Subcutaneous abdominal adipose tissue (tissue), 5 donors: ENCODE results near the gene FHOD3.

Experiments
- H3K27ac ChIP-seq: one replicate; pipeline ENCODE4 v1.7.0; 2013; ENCODE audit warnings: low read depth, mild to moderate bottlenecking, inconsistent platforms, low read length, moderate library complexity
- H3K27me3 ChIP-seq, 5 donors: one replicate each; pipeline ENCODE4 v1.7.0; 2013; ENCODE audit warnings: low read length in 5 of 5, inconsistent platforms in 1 of 5; ENCODE audit not compliant: control insufficient read depth in 5 of 5, insufficient read depth in 4 of 5
- H3K36me3 ChIP-seq, 5 donors: one replicate each; pipeline ENCODE4 v1.7.0; 2013; ENCODE audit warnings: low read length in 5 of 5; ENCODE audit not compliant: control insufficient read depth in 5 of 5, insufficient read depth in 5 of 5
- H3K4me1 ChIP-seq, 5 donors: one replicate each; pipeline ENCODE4 v1.7.0; 2013; ENCODE audit warnings: low read length in 5 of 5, mild to moderate bottlenecking in 3 of 5, moderate library complexity in 1 of 5; ENCODE audit not compliant: control insufficient read depth in 5 of 5, insufficient read depth in 5 of 5
- H3K4me3 ChIP-seq, 5 donors: one replicate each; pipeline ENCODE4 v1.7.0; 2013; ENCODE audit warnings: low read length in 5 of 5, low read depth in 1 of 5
- H3K9ac ChIP-seq, 5 donors: one replicate each; pipeline ENCODE4 v1.7.0; 2013; ENCODE audit warnings: low read length in 5 of 5, mild to moderate bottlenecking in 4 of 5, moderate library complexity in 3 of 5
- H3K9me3 ChIP-seq, 5 donors: one replicate each; pipeline ENCODE4 v1.7.0; 2013; ENCODE audit warnings: low read length in 5 of 5; ENCODE audit not compliant: control insufficient read depth in 5 of 5
- donor health status: healthy.
- donor health status: healthy.
- donor health status: healthy.
- donor health status: healthy.
- donor health status: healthy.

FHOD3 gene

GRCh38 chr18:36297417-36298125, at the start of gene FHOD3:
Gene FHOD3, plus strand, starts transcription at chr18:36297713. Its CDS starts 123 bp downstream, at chr18:36297836.
- peaks cover 0 to 2% (median 0%) of the 10 kb centered on the region in 5 donors for H3K9me3 ChIP-seq
- peaks cover 2 to 16% (median 6%) of the 10 kb centered on the region in 5 donors for H3K27me3 ChIP-seq
- H3K4me3 ChIP-seq = peak within 1 kb of the TSS; percentile 57 to 72 (median 69)
- H3K4me1 ChIP-seq = peaks cover 0 to 17% (median 16%) of the 10 kb centered on the region in 5 donors
- peak within 1 kb of the TSS in 4 of 5 donors; percentile 35 to 71 (median 46) for H3K9ac ChIP-seq
- no peaks in the 10 kb centered on the region for H3K36me3 ChIP-seq
- H3K27ac ChIP-seq = no peak within 1 kb of the TSS

DNA sequence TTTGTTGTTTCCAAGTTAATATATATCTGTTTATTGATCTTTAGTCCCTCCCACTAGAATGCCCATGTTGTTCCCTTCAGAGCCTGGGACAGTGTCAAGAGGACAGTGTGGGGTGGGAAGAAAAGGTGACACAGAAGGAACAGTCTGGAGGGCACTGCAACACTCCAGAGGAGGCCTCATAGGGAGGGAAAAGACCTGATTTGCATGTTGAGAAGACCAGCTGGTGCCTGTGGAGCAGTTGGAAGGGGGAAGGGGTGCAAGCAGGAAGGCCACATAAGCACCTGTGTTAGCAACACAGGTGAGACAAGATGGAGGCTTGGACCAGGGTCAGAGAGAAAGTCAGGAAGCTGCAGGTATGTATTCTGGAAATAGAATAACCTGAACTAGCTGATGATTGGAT, 48.1 kb upstream of the FHOD3 start:
- H3K4me3 ChIP-seq = no peak overlapping the region
- no peaks in the 10 kb centered on the region for H3K4me1 ChIP-seq
- H3K27me3 ChIP-seq = no peaks in the 10 kb centered on the region
- H3K9me3 ChIP-seq = peaks cover 0 to 3% (median 0%) of the 10 kb centered on the region in 5 donors
- H3K36me3 ChIP-seq = peaks cover 0 to 5% (median 0%) of the 10 kb centered on the region in 5 donors
- H3K9ac ChIP-seq = no peak overlapping the region
- H3K27ac ChIP-seq = no peak overlapping the region

DNA sequence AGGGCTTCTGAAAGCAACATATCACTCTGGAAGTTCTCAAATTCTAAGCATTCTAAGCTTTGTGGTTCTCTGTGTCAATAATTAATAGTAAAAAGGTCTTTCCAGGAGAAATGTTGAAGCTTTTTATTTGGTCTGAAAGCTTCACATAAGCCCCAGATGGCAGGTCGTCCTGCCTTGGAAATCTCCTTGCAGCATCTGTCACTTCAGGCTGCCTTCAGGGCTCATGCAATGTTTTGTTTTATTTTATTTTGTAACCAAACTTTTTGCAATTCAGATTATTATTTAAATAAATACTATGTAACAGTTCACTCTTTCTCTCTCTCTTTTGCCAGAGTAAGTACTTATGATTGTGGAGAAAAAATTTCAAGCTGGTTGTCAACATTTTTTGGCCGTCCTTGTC, 46.7 kb upstream of the FHOD3 start:
- H3K4me3 ChIP-seq = no peak overlapping the region
- H3K27ac ChIP-seq = no peak overlapping the region
- H3K9me3 ChIP-seq = peaks cover 0 to 3% (median 0%) of the 10 kb centered on the region in 5 donors
- peaks cover 0 to 5% (median 0%) of the 10 kb centered on the region in 5 donors for H3K36me3 ChIP-seq
- H3K4me1 ChIP-seq = no peaks in the 10 kb centered on the region
- no peak overlapping the region for H3K9ac ChIP-seq
- no peaks in the 10 kb centered on the region for H3K27me3 ChIP-seq

GRCh38 chr18:36255072-36255698, 42.3 kb upstream of the FHOD3 start:
- no peak overlapping the region for H3K9ac ChIP-seq
- H3K27ac ChIP-seq = no peak overlapping the region
- H3K4me1 ChIP-seq = no peaks in the 10 kb centered on the region
- H3K27me3 ChIP-seq = no peaks in the 10 kb centered on the region
- H3K36me3 ChIP-seq = peaks cover 0 to 2% (median 0%) of the 10 kb centered on the region in 5 donors
- no peak overlapping the region for H3K4me3 ChIP-seq
- no peaks in the 10 kb centered on the region for H3K9me3 ChIP-seq

- H3K9ac ChIP-seq = no peak overlapping the region
- peaks cover 0 to 2% (median 0%) of the 10 kb centered on the region in 5 donors for H3K36me3 ChIP-seq
- H3K27me3 ChIP-seq = no peaks in the 10 kb centered on the region
- no peaks in the 10 kb centered on the region for H3K9me3 ChIP-seq
- H3K27ac ChIP-seq = no peak overlapping the region
- no peaks in the 10 kb centered on the region for H3K4me1 ChIP-seq
- no peak overlapping the region for H3K4me3 ChIP-seq
Measured at GRCh38 chr18:36256094-36256493, 41.4 kb upstream of the FHOD3 start.

DNA sequence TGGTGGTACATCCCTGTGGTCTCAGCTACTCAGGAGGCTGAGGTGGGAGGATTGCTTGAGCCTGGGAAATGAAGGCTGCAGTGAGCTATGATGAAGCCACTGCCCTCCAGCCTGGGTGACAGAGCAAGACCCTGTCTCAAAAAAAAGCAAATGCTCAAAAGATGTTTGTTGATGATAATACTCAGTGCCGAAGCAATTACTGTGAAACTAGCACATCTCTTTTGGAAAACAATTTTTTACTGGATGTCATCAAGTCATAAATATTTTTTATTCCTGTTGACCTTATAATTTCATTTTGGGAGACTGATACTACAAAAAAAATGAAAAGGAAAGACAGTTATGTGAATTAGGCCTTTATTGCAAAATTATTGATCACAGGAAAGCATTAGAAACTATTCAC, 34.5 kb upstream of the FHOD3 start:
- H3K27ac ChIP-seq = no peak overlapping the region
- H3K4me3 ChIP-seq = no peak overlapping the region
- H3K9me3 ChIP-seq = no peaks in the 10 kb centered on the region

DNA sequence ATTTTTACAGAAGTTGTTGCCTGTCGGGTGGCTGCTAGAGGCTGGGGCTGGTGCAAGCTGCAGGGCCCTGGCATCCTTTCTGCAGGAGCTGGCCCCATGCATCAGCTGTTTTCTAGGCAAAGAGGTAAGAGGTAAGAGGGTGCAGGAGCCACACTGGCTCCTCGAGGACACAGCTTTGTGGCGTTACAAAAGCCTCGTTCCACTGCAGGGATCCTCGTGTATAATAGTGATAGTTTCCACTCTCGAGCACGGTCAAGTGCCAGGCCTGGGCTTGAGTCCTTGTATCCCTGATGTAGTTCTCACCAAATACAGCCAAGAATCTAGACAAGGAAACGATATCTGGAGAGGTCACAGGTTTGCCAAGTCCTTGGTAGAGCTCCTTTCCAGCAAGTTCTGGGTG, 33.2 kb upstream of the FHOD3 start:
- Histone ChIP-seq H3K36me3 (no peaks in the 10 kb centered on the region), H3K9ac (no peak overlapping the region), H3K27me3 (no peaks in the 10 kb centered on the region), H3K4me1 (peaks cover 0 to 7% (median 0%) of the 10 kb centered on the region in 5 donors), H3K4me3 (no peak overlapping the region), H3K9me3 (no peaks in the 10 kb centered on the region), H3K27ac (no peak overlapping the region)

More for the DNA sequence above, 34.5 kb upstream of the FHOD3 start:
- no peaks in the 10 kb centered on the region for H3K36me3 ChIP-seq
- H3K4me1 ChIP-seq = peaks cover 0 to 6% (median 0%) of the 10 kb centered on the region in 5 donors
- H3K9ac ChIP-seq = no peak overlapping the region
- no peaks in the 10 kb centered on the region for H3K27me3 ChIP-seq

DNA sequence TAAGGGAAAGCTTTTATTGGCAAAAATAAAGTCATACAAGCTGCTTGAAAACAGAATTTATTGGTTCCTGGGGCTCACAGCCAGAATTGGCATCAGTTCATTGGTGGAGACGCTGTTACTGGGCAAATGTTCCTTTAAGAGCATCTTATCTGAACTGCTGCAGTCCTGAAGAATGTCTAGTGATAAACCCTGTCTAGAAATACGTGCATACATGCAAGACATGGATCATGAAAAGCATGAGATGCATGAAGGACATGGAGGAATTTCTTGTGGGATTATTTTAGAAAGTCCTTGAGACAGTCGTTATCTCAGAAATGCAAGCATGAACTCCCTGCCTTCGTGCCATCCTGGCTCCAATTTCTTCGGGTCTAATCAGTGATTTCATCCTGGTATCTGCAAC, 32.5 kb upstream of the FHOD3 start:
- Histone ChIP-seq H3K4me1 (peaks cover 0 to 7% (median 0%) of the 10 kb centered on the region in 5 donors), H3K27ac (no peak overlapping the region), H3K9me3 (no peaks in the 10 kb centered on the region), H3K36me3 (no peaks in the 10 kb centered on the region), H3K4me3 (no peak overlapping the region), H3K9ac (no peak overlapping the region), H3K27me3 (no peaks in the 10 kb centered on the region)

GRCh38 chr18:36269157-36269556, 28.4 kb upstream of the FHOD3 start:
- H3K27ac ChIP-seq = no peak overlapping the region
- no peaks in the 10 kb centered on the region for H3K36me3 ChIP-seq
- H3K4me3 ChIP-seq = no peak overlapping the region
- no peaks in the 10 kb centered on the region for H3K9me3 ChIP-seq
- H3K27me3 ChIP-seq = no peaks in the 10 kb centered on the region
- H3K9ac ChIP-seq = no peak overlapping the region
- peaks cover 0 to 7% (median 0%) of the 10 kb centered on the region in 5 donors for H3K4me1 ChIP-seq

DNA sequence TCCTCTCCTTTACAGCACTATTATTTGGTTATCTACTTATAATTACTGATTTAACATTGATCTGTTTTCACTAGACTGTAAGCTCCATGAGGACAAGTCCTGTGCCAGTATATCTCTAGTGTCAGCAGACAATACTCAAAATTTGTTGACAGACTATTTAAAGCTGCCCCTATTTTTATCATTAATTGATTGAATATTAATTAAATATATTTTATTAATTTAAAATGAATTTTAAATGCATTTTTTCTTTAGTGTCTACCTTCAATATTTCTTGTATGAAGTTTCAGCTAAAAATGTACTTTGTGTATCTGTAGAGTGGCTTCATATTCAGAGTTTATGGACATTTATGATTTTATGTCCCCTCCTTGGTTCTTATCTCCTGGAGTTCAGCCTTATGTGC, 26.4 kb upstream of the FHOD3 start:
- Histone ChIP-seq H3K9me3 (no peaks in the 10 kb centered on the region), H3K27ac (no peak overlapping the region), H3K4me1 (peaks cover 0 to 7% (median 0%) of the 10 kb centered on the region in 5 donors), H3K4me3 (no peak overlapping the region), H3K27me3 (peaks cover 0 to 3% (median 0%) of the 10 kb centered on the region in 5 donors), H3K36me3 (no peaks in the 10 kb centered on the region), H3K9ac (no peak overlapping the region)
